Cardiac muscle cell (in vitro differentiated cells and primary cell): ENCODE results near the gene ITPKB. TPM values are rescaled to one million over a fixed set of nuclear protein-coding genes. Genes with fewer than 3 reads are reported as not detected.
A peak's percentile ranks its signal among the peaks of the same experiment; 100 is the strongest.

Experiments used
- DNase-seq, 2 donors: peaks; one replicate each; pipeline versions ENCODE4 v3.0.0 to v3.0.0-alpha.2; 2010 to 2017; ENCODE audit warnings: low read depth in 1 of 2, low spot score in 1 of 2
- H3K27ac ChIP-seq: fragments of 200-600 bp; sonication (generic); 2 replicates; pipeline ENCODE4 v1.5.1; 2016
- H3K27me3 ChIP-seq: fragments of 200-600 bp; sonication (generic); 2 replicates; pipeline ENCODE4 v1.6.0; 2016; ENCODE audit warnings: control low read depth
- H3K36me3 ChIP-seq: fragments of 200-600 bp; sonication (generic); 2 replicates; pipeline ENCODE4 v1.5.1; 2016; ENCODE audit warnings: control low read depth
- H3K4me1 ChIP-seq: fragments of 200-600 bp; sonication (generic); 2 replicates; pipeline ENCODE4 v1.8.1; 2017; ENCODE audit warnings: low read depth, mild to moderate bottlenecking, mixed run types
- H3K4me3 ChIP-seq: fragments of 200-600 bp; sonication (generic); 2 replicates; pipeline ENCODE4 v1.5.1; 2016; ENCODE audit warnings: mild to moderate bottlenecking
- H3K9me3 ChIP-seq: fragments of 200-600 bp; sonication (generic); 2 replicates; pipeline ENCODE4 v1.5.1; 2017; ENCODE audit warnings: low read depth, mild to moderate bottlenecking, control low read depth
- polyA plus RNA-seq: library from polyadenylated mRNA; unstranded; fragments of >200 nt; fragmentation: Nextera tagmentation; extraction: Ambion mirVana; gene quantifications from 2 replicates; pipeline ENCODE4 v1.2.1, GENCODE V29; 2016
- total RNA-seq: library from RNA; depleted of rRNA; stranded (reverse); fragments of >200 nt; gene quantifications from 2 replicates; pipeline ENCODE4 v1.2.3, GENCODE V29; 2016
- TF ChIP-seq, protein P1 (sequence below): IDR thresholded peaks from 2 replicates; pipeline ENCODE4 v1.5.1; 2012; ENCODE audit warnings: low read depth, mild to moderate bottlenecking, low read length

The ITPKB gene
- total and polyA plus RNA-seq, 2 experiments from 2014 or later: 3.8 to 12.0 TPM

GRCh38 chr1:226711976-226712741, 26.9 kb downstream of the ITPKB start:
- Histone ChIP-seq H3K4me3 (no peak overlapping the region), H3K36me3 (no peaks in the 10 kb centered on the region), H3K4me1 (no peaks in the 10 kb centered on the region), H3K9me3 (no peaks in the 10 kb centered on the region), H3K27ac (no peak overlapping the region), H3K27me3 (no peaks in the 10 kb centered on the region)
- DNase-seq: no peak
- TF ChIP-seq, protein P1, sequence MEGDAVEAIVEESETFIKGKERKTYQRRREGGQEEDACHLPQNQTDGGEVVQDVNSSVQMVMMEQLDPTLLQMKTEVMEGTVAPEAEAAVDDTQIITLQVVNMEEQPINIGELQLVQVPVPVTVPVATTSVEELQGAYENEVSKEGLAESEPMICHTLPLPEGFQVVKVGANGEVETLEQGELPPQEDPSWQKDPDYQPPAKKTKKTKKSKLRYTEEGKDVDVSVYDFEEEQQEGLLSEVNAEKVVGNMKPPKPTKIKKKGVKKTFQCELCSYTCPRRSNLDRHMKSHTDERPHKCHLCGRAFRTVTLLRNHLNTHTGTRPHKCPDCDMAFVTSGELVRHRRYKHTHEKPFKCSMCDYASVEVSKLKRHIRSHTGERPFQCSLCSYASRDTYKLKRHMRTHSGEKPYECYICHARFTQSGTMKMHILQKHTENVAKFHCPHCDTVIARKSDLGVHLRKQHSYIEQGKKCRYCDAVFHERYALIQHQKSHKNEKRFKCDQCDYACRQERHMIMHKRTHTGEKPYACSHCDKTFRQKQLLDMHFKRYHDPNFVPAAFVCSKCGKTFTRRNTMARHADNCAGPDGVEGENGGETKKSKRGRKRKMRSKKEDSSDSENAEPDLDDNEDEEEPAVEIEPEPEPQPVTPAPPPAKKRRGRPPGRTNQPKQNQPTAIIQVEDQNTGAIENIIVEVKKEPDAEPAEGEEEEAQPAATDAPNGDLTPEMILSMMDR: no peak

DNA sequence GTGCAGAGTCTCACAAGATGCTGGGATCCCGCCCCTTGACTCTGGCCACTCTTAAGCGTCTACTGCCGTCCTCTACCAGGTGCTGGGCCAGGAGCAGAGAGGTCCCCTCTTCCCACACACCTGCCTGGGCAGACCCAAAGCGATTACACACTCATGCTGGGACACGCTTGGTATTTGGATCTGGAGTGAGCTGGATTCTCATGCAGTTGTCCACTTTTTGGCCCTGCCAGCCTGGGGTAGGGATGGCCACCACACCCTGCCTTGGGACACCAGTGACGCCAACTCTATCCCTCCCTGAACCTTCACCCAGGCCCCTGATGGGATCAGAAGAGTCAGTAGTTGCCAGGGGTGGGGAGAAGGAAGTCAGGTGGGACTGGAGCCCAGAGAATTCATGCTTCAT, 28.6 kb downstream of the ITPKB start:
- no peaks in the 10 kb centered on the region for H3K36me3 ChIP-seq
- no peaks in the 10 kb centered on the region for H3K4me1 ChIP-seq
- H3K27me3 ChIP-seq: no peaks in the 10 kb centered on the region
- TF ChIP-seq, protein P1: no peak
- DNase-seq: no peak
- H3K9me3 ChIP-seq: no peaks in the 10 kb centered on the region
- H3K4me3 ChIP-seq: no peak overlapping the region
- no peak overlapping the region for H3K27ac ChIP-seq

DNA sequence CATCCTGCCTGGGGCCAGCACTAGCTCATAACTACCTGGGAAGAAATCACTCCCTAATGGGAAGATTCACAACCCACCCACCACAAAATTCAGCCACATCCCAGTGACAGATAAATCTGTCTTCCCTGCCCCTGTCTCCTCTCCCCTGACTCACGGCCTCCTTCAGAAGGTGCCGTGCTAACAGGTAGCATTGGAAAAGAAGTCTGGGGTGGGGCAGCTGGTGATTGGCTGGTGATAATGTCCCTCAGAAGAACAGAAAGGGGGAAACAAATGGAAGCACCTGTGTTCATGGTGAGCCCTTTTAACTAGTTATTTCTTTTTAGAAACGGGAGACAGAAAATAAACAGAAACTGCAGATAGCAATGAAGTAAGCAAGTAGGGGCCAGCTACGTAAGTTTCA, 29.1 kb downstream of the ITPKB start:
- Histone ChIP-seq H3K4me3 (no peak overlapping the region), H3K27ac (no peak overlapping the region), H3K27me3 (no peaks in the 10 kb centered on the region), H3K9me3 (no peaks in the 10 kb centered on the region), H3K36me3 (no peaks in the 10 kb centered on the region), H3K4me1 (no peaks in the 10 kb centered on the region)
- TF ChIP-seq, protein P1: no peak
- DNase-seq: no peak

DNA sequence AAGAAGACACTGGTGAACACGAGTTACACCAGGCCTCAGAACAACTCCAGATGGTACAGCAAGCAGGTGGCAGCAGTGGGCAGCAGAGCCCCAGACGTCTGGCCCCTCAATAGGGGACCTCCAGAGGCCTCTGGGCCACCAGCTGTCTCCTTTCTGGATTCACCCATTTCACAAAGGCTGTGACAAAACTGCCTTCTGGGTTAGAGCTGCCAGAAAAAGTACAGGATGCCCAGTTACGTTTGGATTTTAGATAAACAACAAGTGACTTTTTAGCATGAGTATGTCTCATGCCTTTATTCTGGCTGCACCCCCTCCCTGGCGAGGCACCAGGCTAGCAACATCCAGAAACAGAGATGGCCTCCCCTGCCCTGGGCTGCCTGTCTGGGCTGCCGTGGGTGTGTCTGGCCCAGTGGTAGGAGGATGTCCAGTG, 30.1 kb downstream of the ITPKB start:
- H3K27me3 ChIP-seq: no peaks in the 10 kb centered on the region
- TF ChIP-seq, protein P1: no peak
- H3K9me3 ChIP-seq: no peaks in the 10 kb centered on the region
- no peak overlapping the region for H3K27ac ChIP-seq
- H3K4me3 ChIP-seq: no peak overlapping the region
- no peaks in the 10 kb centered on the region for H3K36me3 ChIP-seq
- no peaks in the 10 kb centered on the region for H3K4me1 ChIP-seq
- DNase-seq: no peak

DNA sequence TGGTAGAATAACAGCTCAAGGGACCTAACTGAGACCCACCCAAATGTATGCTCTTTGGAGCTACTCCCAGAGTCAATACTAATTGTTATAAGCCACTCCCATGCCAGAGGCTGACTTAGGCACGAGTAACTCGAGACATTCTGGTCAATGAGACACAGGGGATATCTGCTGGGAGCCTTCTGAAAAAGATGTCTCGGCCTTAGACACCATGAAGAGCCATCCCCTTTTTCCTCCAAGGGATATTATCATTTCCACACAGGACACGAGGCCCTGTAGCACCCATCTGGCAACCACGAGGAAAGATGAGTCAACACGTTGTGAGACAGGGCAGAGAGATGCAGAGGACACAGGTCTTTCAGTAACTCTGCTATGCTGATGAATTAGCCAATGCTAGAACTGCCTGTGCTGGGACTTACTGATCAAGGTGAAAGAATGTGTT, 30.7 kb downstream of the ITPKB start:
- peak in 1 of 2 donors; percentile 55 for DNase-seq
- Histone ChIP-seq H3K4me1 (no peaks in the 10 kb centered on the region), H3K4me3 (no peak overlapping the region), H3K9me3 (no peaks in the 10 kb centered on the region), H3K36me3 (no peaks in the 10 kb centered on the region), H3K27me3 (no peaks in the 10 kb centered on the region), H3K27ac (no peak overlapping the region)
- TF ChIP-seq, protein P1: no peak
